ENCODE results near the gene STAU1. TPM values are rescaled to one million over a fixed set of nuclear protein-coding genes. Genes with fewer than 3 reads are reported as not detected.

The STAU1 gene
- total and polyA plus RNA-seq, 2 of the 13 experiments (the other 11 are each of a cell fraction or from before 2014, with no cell fraction given), result 119 to 133 TPM

- TF ChIP-seq IRF2 (CRISPR knock-in tag; IDR thresholded peaks at IDR 0.05) (peak; percentile 84), TARDBP (CRISPR knock-in tag; IDR thresholded peaks at IDR 0.05) (peak; percentile 63; the same call in 1 of the 2 replicates), IKZF1 (IDR thresholded peaks at IDR 0.05) (no peak), ZNF740 (CRISPR knock-in tag; IDR thresholded peaks at IDR 0.05) (peak; percentile 51; the same call in 1 of the 2 replicates), GATAD2A (CRISPR knock-in tag; IDR thresholded peaks at IDR 0.05) (peak; percentile 82), ZNF704 (CRISPR knock-in tag; IDR thresholded peaks at IDR 0.05; ENCODE audit: borderline replicate concordance) (no peak), HOMEZ (CRISPR knock-in tag; IDR thresholded peaks at IDR 0.05; ENCODE audit: low read depth) (peak; percentile 92), PRDM15 (CRISPR knock-in tag; IDR thresholded peaks at IDR 0.05) (no peak), SMAD3 (CRISPR knock-in tag; IDR thresholded peaks at IDR 0.05) (peak; percentile 51; the same call in 1 of the 2 replicates), FOXC1 (CRISPR knock-in tag; IDR thresholded peaks at IDR 0.05; ENCODE audit: borderline replicate concordance) (0 out of 2 replicates have a peak, but pooled peaks have one; percentile 36), HBP1 (CRISPR knock-in tag; IDR thresholded peaks at IDR 0.05; ENCODE audit: low read depth) (peak; percentile 94; the same call in 1 of the 2 replicates)
- TF ChIP-seq, protein P1, sequence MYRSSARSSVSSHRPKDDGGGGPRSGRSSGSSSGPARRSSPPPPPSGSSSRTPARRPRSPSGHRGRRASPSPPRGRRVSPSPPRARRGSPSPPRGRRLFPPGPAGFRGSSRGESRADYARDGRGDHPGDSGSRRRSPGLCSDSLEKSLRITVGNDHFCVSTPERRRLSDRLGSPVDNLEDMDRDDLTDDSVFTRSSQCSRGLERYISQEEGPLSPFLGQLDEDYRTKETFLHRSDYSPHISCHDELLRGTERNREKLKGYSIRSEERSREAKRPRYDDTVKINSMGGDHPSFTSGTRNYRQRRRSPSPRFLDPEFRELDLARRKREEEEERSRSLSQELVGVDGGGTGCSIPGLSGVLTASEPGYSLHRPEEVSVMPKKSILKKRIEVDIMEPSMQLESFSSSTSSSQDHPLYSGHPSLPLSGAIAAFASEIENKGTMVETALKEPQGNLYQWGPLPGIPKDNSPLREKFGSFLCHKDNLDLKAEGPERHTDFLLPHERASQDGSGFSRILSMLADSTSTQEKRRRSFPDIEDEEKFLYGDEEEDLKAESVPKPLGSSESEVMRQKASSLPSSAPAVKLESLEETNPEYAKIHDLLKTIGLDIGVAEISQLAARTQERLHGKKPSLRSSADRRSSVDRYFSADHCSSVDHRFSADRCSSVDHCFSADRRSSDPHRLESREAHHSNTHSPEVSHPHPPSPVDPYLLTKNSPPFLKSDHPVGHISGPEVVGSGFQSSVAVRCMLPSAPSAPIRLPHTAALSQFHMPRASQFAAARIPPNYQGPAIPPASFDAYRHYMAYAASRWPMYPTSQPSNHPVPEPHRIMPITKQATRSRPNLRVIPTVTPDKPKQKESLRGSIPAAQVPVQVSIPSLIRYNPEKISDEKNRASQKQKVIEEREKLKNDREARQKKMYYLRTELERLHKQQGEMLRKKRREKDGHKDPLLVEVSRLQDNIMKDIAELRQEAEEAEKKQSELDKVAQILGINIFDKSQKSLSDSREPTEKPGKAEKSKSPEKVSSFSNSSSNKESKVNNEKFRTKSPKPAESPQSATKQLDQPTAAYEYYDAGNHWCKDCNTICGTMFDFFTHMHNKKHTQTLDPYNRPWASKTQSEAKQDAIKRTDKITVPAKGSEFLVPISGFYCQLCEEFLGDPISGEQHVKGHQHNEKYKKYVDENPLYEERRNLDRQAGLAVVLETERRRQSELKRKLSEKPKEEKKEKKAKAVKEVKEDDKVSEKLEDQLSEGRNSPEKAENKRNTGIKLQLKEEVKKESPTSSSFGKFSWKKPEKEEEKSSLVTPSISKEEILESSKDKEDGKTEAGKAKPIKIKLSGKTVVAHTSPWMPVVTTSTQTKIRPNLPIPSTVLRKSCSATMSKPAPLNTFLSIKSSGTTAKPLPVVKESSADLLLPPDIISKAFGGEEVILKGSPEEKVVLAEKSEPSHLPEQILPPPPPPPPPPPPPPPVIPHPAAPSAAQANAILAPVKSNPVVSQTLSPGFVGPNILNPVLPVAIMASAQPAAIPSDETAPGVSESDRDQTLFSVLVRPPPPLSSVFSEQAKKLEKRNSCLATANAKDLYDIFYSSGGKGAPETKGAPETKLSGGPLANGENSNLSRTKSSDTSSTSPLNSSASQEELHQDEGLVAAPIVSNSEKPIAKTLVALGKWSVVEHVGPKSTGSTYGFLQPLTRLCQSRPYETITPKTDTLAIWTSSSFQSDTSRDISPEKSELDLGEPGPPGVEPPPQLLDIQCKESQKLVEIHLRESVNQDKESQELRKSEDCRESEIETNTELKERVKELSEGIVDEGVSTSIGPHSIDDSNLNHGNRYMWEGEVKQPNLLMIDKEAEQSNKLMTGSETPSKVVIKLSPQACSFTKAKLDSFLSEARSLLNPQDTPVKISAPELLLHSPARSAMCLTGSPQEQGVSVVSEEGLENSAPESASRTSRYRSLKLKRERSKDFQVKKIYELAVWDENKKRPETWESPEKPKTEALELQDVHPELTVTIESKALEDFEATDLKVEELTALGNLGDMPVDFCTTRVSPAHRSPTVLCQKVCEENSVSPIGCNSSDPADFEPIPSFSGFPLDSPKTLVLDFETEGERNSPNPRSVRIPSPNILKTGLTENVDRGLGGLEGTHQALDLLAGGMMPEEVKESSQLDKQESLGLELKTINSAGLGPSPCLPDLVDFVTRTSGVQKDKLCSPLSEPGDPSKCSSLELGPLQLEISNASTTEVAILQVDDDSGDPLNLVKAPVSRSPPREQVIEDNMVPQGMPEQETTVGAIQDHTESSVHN (CRISPR knock-in tag; IDR thresholded peaks at IDR 0.05), result 0 out of 2 replicates have a peak, but pooled peaks have one; percentile 61
Measured at GRCh38 chr20:49216991-49217578, 29.0 kb upstream of the STAU1 start (continued).
